Right atrium auricular region (tissue), 2 donors: ENCODE measurements around the gene ABCA6. TPM values are rescaled to one million over a fixed set of nuclear protein-coding genes. Genes with fewer than 3 reads are reported as not detected.

Experiments used
- DNase-seq: peaks from one replicate; pipeline ENCODE4 v3.0.0-alpha.2; 2019; ENCODE audit warnings: low spot score
- H3K27ac ChIP-seq, 2 donors: fragments of 200-600 bp; sonication (generic); 1 replicate in 1 of 2; 2 replicates in 1 of 2; pipeline ENCODE4 v1.5.1; 2016 to 2019
- H3K27me3 ChIP-seq, 2 donors: fragments of 200-600 bp; sonication (generic); one replicate each; pipeline versions ENCODE4 v1.5.1 to v1.6.0; 2017 to 2019
- H3K36me3 ChIP-seq: fragments of 200-600 bp; sonication (generic); one replicate; pipeline ENCODE4 v1.5.1; 2016
- H3K4me1 ChIP-seq, 2 donors: fragments of 200-600 bp; sonication (generic); one replicate each; pipeline versions ENCODE4 v1.5.1 to v1.6.0; 2017 to 2019
- H3K4me3 ChIP-seq, 2 donors: fragments of 200-600 bp; sonication (generic); 1 replicate in 1 of 2; 2 replicates in 1 of 2; pipeline ENCODE4 v1.5.1; 2017 to 2019; ENCODE audit warnings: mild to moderate bottlenecking in 1 of 2, moderate library complexity in 1 of 2
- H3K9me3 ChIP-seq, 2 donors: fragments of 200-600 bp; sonication (generic); one replicate each; pipeline ENCODE4 v1.5.1; 2019
- total RNA-seq, 2 donors: library from RNA; depleted of rRNA; stranded (reverse); fragments of >200 nt; gene quantifications; one replicate each; pipeline ENCODE4 v1.1.0, GENCODE V29; 2016
- TF ChIP-seq, protein P1 (sequence below), 2 donors: fragments of 200-600 bp; sonication (generic); IDR thresholded peaks; one replicate each; pipeline ENCODE4 v1.5.1; 2019; ENCODE audit warnings: antibody characterized with exemption in 2 of 2

ABCA6 gene
- total RNA-seq, 2 donors from 2014 or later = 20.0 to 41.9 TPM

DNA sequence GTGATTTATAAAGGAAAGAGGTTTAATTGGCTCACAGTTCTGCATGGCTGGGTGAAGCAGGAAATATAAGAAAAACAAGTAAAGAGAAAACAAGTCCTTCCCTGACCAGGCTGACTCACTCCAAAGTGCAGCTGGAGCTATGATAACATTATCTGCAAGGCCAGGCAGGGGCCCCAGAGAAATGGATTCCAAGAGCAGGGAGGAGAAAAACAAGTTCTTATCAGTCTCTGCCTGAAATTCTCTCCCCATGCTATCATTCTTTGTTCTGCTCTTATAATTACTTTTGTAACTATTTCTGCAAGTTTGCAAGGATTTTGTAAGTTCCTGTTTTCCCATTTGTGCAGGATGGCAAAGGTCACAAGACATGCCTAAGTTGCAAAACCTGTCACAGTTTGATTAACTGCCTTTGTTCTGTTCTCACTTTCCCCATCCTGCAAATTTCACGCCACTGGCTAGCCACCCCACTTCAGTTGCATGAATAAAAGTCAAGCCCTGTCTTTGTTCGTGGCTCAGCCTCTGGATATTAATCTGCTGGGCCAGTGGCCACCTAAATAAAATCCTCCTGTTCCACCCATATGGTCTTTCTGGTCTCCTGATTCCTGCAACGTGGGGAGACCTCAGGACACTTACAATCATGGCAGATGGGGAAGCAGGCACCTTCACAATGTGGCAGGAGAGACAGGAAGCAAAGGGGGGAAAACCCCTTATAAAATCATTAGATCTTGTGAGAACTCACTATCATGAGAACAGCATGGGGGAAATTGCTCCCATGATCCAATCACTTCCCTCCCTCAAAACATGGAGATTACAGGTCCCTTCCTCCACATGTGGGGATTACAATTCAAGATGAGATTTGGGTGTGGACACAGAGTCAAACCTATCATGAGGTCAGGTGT lies 94.1 kb downstream of the ABCA6 start:
- TF ChIP-seq, protein P1, sequence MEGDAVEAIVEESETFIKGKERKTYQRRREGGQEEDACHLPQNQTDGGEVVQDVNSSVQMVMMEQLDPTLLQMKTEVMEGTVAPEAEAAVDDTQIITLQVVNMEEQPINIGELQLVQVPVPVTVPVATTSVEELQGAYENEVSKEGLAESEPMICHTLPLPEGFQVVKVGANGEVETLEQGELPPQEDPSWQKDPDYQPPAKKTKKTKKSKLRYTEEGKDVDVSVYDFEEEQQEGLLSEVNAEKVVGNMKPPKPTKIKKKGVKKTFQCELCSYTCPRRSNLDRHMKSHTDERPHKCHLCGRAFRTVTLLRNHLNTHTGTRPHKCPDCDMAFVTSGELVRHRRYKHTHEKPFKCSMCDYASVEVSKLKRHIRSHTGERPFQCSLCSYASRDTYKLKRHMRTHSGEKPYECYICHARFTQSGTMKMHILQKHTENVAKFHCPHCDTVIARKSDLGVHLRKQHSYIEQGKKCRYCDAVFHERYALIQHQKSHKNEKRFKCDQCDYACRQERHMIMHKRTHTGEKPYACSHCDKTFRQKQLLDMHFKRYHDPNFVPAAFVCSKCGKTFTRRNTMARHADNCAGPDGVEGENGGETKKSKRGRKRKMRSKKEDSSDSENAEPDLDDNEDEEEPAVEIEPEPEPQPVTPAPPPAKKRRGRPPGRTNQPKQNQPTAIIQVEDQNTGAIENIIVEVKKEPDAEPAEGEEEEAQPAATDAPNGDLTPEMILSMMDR (IDR thresholded peaks at IDR 0.05) = no peak
- no peak overlapping the region for H3K4me3 ChIP-seq
- H3K27me3 ChIP-seq = no peaks in the 10 kb centered on the region
- H3K9me3 ChIP-seq = peaks cover 0 to 19% of the 10 kb centered on the region in 2 donors
- peaks cover 21% of the 10 kb centered on the region for H3K36me3 ChIP-seq
- peak; percentile 84 for DNase-seq
- H3K27ac ChIP-seq = peak overlapping the region; percentile 38 to 79
- peaks cover 0 to 9% of the 10 kb centered on the region in 2 donors for H3K4me1 ChIP-seq

DNA sequence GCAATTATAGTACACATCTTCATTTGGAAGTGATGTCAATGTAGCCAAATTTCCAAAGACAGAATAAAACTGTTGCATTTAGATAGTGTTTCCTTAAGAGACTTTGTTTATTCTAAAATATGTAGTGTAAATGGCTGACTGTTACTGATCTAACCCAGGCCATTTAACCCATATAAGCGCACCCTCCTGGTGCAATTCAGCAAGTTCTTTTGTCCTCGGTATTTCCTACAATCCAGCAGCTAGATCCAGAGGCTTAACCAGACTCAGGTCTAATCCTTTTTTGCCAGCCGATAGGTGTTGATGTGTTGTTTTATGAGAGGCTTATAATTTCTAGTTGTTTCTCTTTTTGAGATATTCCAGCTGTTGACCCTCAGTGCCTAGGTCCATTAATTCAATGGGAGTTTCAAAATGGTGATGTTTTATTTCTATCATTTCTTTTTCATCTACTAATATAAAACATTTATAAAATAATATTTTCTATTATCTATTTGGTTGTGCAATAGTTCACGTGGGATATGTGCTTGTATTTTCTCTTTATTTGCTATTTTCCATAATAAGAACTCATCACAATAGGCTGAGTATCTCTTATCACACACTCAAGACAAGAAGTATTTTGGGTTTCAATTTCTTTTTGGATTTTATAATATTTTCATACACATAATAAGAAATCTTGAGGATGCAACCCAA lies 95.4 kb downstream of the ABCA6 start:
- no peak overlapping the region for H3K4me3 ChIP-seq
- H3K27me3 ChIP-seq = no peaks in the 10 kb centered on the region
- H3K4me1 ChIP-seq = peaks cover 0 to 9% of the 10 kb centered on the region in 2 donors
- peaks cover 21% of the 10 kb centered on the region for H3K36me3 ChIP-seq
- H3K27ac ChIP-seq = no peak overlapping the region
- H3K9me3 ChIP-seq = peaks cover 0 to 19% of the 10 kb centered on the region in 2 donors
- TF ChIP-seq, protein P1 (IDR thresholded peaks at IDR 0.05) = no peak
- no peak for DNase-seq

DNA sequence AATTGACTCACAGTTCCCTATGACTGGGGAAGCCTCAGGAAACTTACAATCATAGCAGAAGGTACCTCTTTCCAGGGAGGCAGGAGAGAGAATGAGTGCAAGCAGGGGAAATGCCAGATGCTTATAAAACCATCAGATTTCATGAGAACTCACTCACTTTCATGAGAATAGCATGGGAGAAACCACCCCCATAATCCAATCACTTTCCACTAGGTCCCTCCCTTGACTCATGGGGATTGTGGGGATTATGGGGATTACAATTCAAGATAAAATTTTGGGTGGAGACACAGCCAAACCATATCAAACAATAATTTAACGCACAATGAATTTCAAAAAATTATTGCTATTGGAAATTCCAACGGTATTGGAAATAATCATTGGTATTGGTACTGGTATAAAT lies 96.0 kb downstream of the ABCA6 start:
- Histone ChIP-seq H3K4me3 (no peak overlapping the region), H3K9me3 (peaks cover 0 to 19% of the 10 kb centered on the region in 2 donors), H3K36me3 (peaks cover 21% of the 10 kb centered on the region), H3K27ac (no peak overlapping the region), H3K4me1 (peaks cover 0 to 9% of the 10 kb centered on the region in 2 donors), H3K27me3 (no peaks in the 10 kb centered on the region)
- TF ChIP-seq, protein P1 (IDR thresholded peaks at IDR 0.05) = no peak
- no peak for DNase-seq

DNA sequence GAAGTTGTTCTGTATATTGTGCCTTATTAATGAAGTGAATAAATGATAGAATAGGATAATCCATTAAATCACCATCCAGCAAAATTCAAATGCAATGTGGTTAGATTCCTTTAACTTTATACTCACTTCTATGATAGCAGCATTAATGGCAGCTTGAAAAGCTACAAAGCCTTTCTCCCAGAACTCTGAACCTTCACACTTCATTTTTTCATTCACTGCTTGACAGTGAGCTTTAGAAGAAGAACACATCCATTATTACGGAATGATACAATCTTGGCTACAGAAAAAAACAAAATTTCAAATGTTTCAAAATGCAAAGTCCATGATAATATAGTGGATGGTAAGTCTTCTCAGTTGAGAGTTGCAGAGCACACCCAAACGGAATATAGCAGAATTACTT lies 97.3 kb downstream of the ABCA6 start:
- DNase-seq = no peak
- peaks cover 0 to 9% of the 10 kb centered on the region in 2 donors for H3K4me1 ChIP-seq
- no peaks in the 10 kb centered on the region for H3K27me3 ChIP-seq
- TF ChIP-seq, protein P1 (IDR thresholded peaks at IDR 0.05) = no peak
- H3K36me3 ChIP-seq = peaks cover 21% of the 10 kb centered on the region
- H3K4me3 ChIP-seq = no peak overlapping the region
- peaks cover 0 to 16% of the 10 kb centered on the region in 2 donors for H3K9me3 ChIP-seq
- H3K27ac ChIP-seq = no peak overlapping the region

DNA sequence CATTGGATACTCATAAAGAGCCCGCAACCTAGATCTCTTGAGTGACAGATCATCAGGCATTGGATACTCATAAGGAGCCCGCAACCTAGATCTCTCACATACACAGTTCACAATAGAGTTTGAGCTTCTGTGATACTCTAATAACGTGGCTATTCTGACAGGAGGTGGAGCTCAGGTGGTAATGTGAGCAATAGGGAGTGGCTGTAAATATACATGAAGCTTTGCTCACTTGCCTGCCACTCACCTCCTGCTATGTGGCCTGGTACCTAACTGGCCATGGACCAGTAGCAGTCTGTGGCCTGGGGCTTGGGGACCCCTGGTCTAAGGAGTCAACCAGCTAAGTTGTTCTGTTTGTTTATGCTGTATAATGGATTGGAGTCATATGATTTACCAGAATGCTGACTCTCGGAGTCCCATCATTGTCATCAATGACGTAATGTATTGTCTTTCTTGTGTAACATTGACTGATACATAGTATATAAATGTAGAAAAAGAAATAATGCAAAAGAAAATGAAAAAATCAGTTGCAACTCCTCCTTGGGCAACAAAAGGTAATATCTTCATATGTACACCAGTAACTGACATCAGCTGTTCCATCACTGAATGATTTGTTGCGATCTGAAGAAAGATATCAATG lies 98.5 kb downstream of the ABCA6 start:
- TF ChIP-seq, protein P1 (IDR thresholded peaks at IDR 0.05) = no peak
- peaks cover 11% of the 10 kb centered on the region for H3K36me3 ChIP-seq
- no peak for DNase-seq

More for the DNA sequence above, 98.5 kb downstream of the ABCA6 start:
- Histone ChIP-seq H3K4me1 (peaks cover 0 to 9% of the 10 kb centered on the region in 2 donors), H3K4me3 (no peak overlapping the region), H3K9me3 (peaks cover 0 to 4% of the 10 kb centered on the region in 2 donors), H3K27ac (no peak overlapping the region), H3K27me3 (no peaks in the 10 kb centered on the region)
